Activated T-cell treated with anti-CD3 and anti-CD28 coated beads, Interleukin-2, amount 50 U/mL, for 24 hours (primary cell): ENCODE results near the gene NAV1.

Source experiments
- DNase-seq: peaks from one replicate; pipeline ENCODE4 v3.0.0-alpha.2; 2020
- H3K27ac Mint-ChIP-seq: 2 replicates; pipeline ENCODE4 v1.8.0; 2020; ENCODE audit warnings: mild to moderate bottlenecking, mixed read lengths
- H3K27me3 Mint-ChIP-seq: 2 replicates; pipeline ENCODE4 v1.8.0; 2020; ENCODE audit warnings: mixed read lengths
- H3K36me3 Mint-ChIP-seq: 2 replicates; pipeline ENCODE4 v1.8.0; 2020; ENCODE audit warnings: low read depth, mixed read lengths
- H3K4me1 Mint-ChIP-seq: 2 replicates; pipeline ENCODE4 v1.8.0; 2020; ENCODE audit warnings: low read depth, mixed read lengths
- H3K4me3 Mint-ChIP-seq: 2 replicates; pipeline ENCODE4 v1.8.0; 2020; ENCODE audit warnings: mild to moderate bottlenecking, moderate library complexity, mixed read lengths
- H3K9me3 Mint-ChIP-seq: 2 replicates; pipeline ENCODE4 v1.8.0; 2020; ENCODE audit warnings: mixed read lengths

Gene NAV1

DNA sequence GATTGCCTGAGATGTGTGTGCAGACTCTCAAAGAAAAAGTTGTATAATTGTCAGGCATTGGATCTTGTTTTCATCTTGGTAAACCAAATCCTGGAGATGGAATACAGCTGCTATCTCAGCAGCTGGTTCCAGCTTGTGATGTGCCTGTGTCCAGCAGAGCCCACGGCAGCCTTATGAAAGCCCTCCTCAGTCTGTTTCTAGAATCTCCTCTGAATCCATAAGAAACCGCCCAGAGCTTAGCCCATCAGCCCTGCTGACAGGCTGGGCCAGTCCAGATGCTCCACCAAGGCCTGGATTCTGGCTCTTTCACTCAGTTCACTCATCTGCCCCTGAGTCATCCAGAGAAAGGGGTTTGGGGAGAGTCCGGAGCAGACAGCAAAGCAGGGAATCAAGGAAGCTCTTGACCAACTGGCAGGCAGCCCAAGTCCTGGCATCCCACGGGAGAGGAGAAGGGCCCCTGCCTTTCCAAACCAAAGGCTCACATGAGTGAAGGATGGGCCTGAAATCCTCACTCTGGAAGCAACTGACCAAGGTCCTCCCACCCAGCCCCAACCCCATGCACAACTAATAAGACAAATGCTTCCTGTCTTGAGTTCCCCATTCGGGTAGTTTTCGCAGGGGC, 45.7 kb downstream of the NAV1 start:
- Mint-ChIP-seq H3K27me3 (peaks cover 13% of the 10 kb centered on the region), H3K9me3 (no peaks in the 10 kb centered on the region), H3K4me1 (no peaks in the 10 kb centered on the region), H3K4me3 (no peak overlapping the region), H3K27ac (no peak overlapping the region), H3K36me3 (no peaks in the 10 kb centered on the region)
- DNase-seq: no peak

DNA sequence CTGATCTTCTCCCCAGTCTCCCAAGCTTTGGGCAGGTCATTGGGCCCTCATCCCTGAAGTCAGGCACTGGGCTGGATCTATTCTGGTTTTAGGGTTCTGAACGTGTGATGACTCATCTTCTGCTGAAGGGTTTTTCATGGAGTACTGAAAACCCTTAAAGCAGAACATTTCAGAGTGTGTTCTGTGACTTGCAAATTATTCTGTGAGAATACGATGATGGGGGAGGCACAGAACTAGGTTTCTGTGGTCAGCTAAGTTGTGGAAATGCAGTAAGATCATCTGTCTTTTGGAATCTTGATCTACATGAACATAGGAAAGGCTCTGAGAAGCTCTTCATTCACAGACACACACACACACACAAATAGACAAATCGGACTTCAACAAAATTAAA, 46.2 kb downstream of the NAV1 start:
- Mint-ChIP-seq H3K9me3 (no peaks in the 10 kb centered on the region), H3K27ac (no peak overlapping the region), H3K36me3 (no peaks in the 10 kb centered on the region), H3K27me3 (peaks cover 13% of the 10 kb centered on the region), H3K4me1 (no peaks in the 10 kb centered on the region), H3K4me3 (no peak overlapping the region)
- DNase-seq: no peak

DNA sequence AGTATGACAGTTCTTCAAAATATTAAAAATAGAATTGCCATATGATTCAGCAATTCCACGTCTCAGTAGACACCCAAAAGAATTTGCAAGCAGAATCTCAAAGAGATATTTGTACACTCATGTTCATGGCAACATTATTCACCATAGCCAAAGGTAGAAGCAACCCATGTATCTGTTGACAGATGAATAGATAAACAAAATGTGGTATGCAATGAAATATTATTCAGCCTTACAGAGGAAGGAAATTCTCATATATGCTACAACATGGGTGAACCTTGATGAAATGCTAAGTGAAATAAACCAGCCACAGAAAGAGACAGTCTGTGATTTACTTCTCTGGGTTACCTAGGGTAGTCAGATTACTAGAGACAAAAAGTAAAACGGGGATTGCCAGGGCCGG, 47.0 kb downstream of the NAV1 start:
- Mint-ChIP-seq H3K27ac (no peak overlapping the region), H3K36me3 (no peaks in the 10 kb centered on the region), H3K4me1 (no peaks in the 10 kb centered on the region), H3K4me3 (no peak overlapping the region), H3K9me3 (no peaks in the 10 kb centered on the region), H3K27me3 (peaks cover 11% of the 10 kb centered on the region)
- no peak for DNase-seq

DNA sequence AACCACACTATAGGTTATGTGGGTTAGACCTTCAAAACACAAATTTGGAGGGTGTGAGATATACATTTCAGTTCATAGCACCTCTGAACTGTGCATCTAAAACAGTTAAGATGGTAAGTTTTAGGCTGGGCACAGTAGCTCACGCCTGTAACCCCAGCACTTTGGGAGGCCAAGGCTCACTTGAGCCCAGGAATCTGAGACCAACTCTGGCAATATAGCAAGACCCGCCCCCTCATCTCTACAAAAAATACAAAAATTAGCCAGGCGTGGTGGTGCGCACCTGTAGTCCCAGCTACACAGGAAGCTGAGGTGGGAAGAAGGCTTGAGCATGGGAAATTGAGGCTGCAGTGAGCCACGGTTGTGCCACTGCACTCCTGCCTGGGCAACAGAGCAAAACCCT, 47.9 kb downstream of the NAV1 start:
- Mint-ChIP-seq H3K27me3 (peaks cover 10% of the 10 kb centered on the region), H3K27ac (no peak overlapping the region), H3K36me3 (no peaks in the 10 kb centered on the region), H3K9me3 (no peaks in the 10 kb centered on the region), H3K4me1 (no peaks in the 10 kb centered on the region), H3K4me3 (no peak overlapping the region)
- no peak for DNase-seq

DNA sequence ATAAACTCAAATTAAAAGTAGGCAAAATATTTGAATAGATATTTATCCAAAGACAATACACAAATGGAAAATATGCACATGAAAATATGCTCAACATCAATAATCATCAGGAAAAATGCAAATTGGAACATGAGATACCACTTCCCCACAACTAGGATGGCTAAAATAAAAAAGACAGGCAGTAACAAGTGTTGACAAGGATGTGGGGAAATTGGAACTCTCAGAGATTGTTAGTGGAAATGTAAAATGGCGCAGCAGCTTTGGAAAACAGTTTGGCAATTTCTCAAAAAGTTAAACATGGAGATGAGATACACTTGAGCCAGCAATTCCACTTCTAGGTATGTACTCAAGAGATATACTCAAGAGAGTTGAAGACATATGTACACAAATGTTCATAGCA, 48.8 kb downstream of the NAV1 start:
- Mint-ChIP-seq H3K27ac (no peak overlapping the region), H3K4me1 (no peaks in the 10 kb centered on the region), H3K4me3 (no peak overlapping the region), H3K36me3 (no peaks in the 10 kb centered on the region), H3K9me3 (no peaks in the 10 kb centered on the region), H3K27me3 (peaks cover 10% of the 10 kb centered on the region)
- DNase-seq: no peak
